Body of pancreas (tissue), 4 donors: Measurements from ENCODE around the gene RC3H1.

Source experiments
- POLR2A ChIP-seq, 3 donors: fragments of 450-650 bp; IDR thresholded peaks; one replicate each; pipeline ENCODE4 v1.6.1; 2016; ENCODE audit warnings: antibody characterized with exemption in 3 of 3, mild to moderate bottlenecking in 2 of 3
- TF ChIP-seq, protein P1 (sequence below), 7 experiments: fragments of 450-650 bp in 4 of 7; fragments of 200-600 bp in 3 of 7; sonication (generic) in 3 of 7; IDR thresholded peaks; one replicate each; pipeline ENCODE4 v1.5.1; 2016 to 2019; ENCODE audit warnings: antibody characterized with exemption in 7 of 7

DNA sequence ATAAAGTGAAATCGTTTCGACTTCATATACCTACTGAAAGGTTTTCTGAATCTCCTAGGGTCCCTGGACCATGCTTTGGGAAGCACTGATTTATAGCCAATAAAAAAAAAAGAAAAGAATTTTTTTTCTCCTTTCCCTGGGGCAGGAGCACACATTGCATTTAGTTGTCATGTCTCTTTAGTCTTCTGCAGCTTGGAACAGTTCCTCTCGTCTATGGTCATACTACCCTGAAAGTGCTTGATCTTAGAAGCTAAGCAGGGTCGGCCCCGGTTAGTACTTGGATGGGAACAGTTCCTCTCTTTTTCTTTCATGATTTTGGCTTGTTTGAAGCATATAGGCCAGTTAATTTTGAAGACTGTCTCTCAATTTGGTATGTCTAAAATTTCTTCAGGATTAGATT, 101.3 kb downstream of the RC3H1 start:
- TF ChIP-seq, protein P1, sequence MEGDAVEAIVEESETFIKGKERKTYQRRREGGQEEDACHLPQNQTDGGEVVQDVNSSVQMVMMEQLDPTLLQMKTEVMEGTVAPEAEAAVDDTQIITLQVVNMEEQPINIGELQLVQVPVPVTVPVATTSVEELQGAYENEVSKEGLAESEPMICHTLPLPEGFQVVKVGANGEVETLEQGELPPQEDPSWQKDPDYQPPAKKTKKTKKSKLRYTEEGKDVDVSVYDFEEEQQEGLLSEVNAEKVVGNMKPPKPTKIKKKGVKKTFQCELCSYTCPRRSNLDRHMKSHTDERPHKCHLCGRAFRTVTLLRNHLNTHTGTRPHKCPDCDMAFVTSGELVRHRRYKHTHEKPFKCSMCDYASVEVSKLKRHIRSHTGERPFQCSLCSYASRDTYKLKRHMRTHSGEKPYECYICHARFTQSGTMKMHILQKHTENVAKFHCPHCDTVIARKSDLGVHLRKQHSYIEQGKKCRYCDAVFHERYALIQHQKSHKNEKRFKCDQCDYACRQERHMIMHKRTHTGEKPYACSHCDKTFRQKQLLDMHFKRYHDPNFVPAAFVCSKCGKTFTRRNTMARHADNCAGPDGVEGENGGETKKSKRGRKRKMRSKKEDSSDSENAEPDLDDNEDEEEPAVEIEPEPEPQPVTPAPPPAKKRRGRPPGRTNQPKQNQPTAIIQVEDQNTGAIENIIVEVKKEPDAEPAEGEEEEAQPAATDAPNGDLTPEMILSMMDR (IDR thresholded peaks at IDR 0.05) = no peak
- TF ChIP-seq POLR2A (IDR thresholded peaks at IDR 0.05) = no peak
